Measurements from ENCODE around the gene DAD1.

The DAD1 gene

GRCh38 chr14:22523283-22523682, 65.7 kb downstream of the DAD1 start:
- H3K4me3 ChIP-seq (ENCODE audit: low read depth, low read length), result no peak overlapping the region
- in situ Hi-C loops (cut with HindIII; ENCODE audit: low sequenced_read_pairs), result no loop called here
- no peak for TF ChIP-seq CTCF (IDR thresholded peaks at IDR 0.05; ENCODE audit: low read depth, low read length)
- DNase-seq (ENCODE audit: low read depth, low spot score), result no peak

- in situ Hi-C loops (cut with HindIII; ENCODE audit: low sequenced_read_pairs), result no loop called here
- TF ChIP-seq CTCF (IDR thresholded peaks at IDR 0.05; ENCODE audit: low read depth, low read length), result no peak
- DNase-seq (ENCODE audit: low read depth, low spot score), result no peak
- no peak overlapping the region for H3K4me3 ChIP-seq (ENCODE audit: low read depth, low read length)
Observed at GRCh38 chr14:22522466-22522957, 66.5 kb downstream of the DAD1 start.

GRCh38 chr14:22521449-22522239, 67.4 kb downstream of the DAD1 start:
- no peak for TF ChIP-seq CTCF (IDR thresholded peaks at IDR 0.05; ENCODE audit: low read depth, low read length)
- in situ Hi-C loops (cut with HindIII; ENCODE audit: low sequenced_read_pairs), result no loop called here
- no peak overlapping the region for H3K4me3 ChIP-seq (ENCODE audit: low read depth, low read length)
- DNase-seq (ENCODE audit: low read depth, low spot score), result no peak

- no peak for DNase-seq (ENCODE audit: low read depth, low spot score)
- in situ Hi-C loops (cut with HindIII; ENCODE audit: low sequenced_read_pairs), result no loop called here
- no peak overlapping the region for H3K4me3 ChIP-seq (ENCODE audit: low read depth, low read length)
- no peak for TF ChIP-seq CTCF (IDR thresholded peaks at IDR 0.05; ENCODE audit: low read depth, low read length)
Observed at GRCh38 chr14:22520796-22521195, 68.2 kb downstream of the DAD1 start.

GRCh38 chr14:22519877-22520685, 68.9 kb downstream of the DAD1 start:
- in situ Hi-C loops (cut with HindIII; ENCODE audit: low sequenced_read_pairs), result no loop called here
- no peak for TF ChIP-seq CTCF (IDR thresholded peaks at IDR 0.05; ENCODE audit: low read depth, low read length)
- DNase-seq (ENCODE audit: low read depth, low spot score), result peak; percentile 70
- H3K4me3 ChIP-seq (ENCODE audit: low read depth, low read length), result no peak overlapping the region

GRCh38 chr14:22518073-22518472, 71.0 kb downstream of the DAD1 start:
- no peak overlapping the region for H3K4me3 ChIP-seq (ENCODE audit: low read depth, low read length)
- TF ChIP-seq CTCF (IDR thresholded peaks at IDR 0.05; ENCODE audit: low read depth, low read length), result no peak
- no peak for DNase-seq (ENCODE audit: low read depth, low spot score)
- in situ Hi-C loops (cut with HindIII; ENCODE audit: low sequenced_read_pairs), result no loop called here
